Measurements from ENCODE around the gene CFAP46. TPM values are rescaled to one million over a fixed set of nuclear protein-coding genes. Genes with fewer than 3 reads are reported as not detected.

CFAP46 gene
- total and polyA plus RNA-seq, 2 donors, result 0.09 to 0.34 TPM

- no peaks in the 10 kb centered on the region for H3K4me1 ChIP-seq (ENCODE audit: control insufficient read depth in 2 of 2, insufficient read depth in 2 of 2, low read length in 2 of 2)
- H3K27me3 ChIP-seq (ENCODE audit: control insufficient read depth in 2 of 2, insufficient read depth in 1 of 2, low read length in 1 of 2), result peaks cover 0 to 4% of the 10 kb centered on the region in 2 donors
- no peak for DNase-seq (ENCODE audit: low read depth in 6 of 9, low spot score in 9 of 9)
- no peaks in the 10 kb centered on the region for H3K36me3 ChIP-seq (ENCODE audit: control insufficient read depth in 2 of 2, insufficient read depth in 2 of 2, low read length in 1 of 2)
- H3K9me3 ChIP-seq (ENCODE audit: control insufficient read depth in 2 of 2, insufficient read depth in 1 of 2, low read length in 1 of 2), result no peaks in the 10 kb centered on the region
- no peak overlapping the region for H3K4me3 ChIP-seq (ENCODE audit: low read length in 2 of 2)
- WGBS, result 85% methylated on average over 38 of the region's 38 CpGs
- H3K27ac ChIP-seq (ENCODE audit: low read depth in 1 of 2, low read length in 1 of 2), result no peak overlapping the region
Measured at GRCh38 chr10:132809232-132810140, 132.9 kb downstream of the CFAP46 start.

GRCh38 chr10:132808383-132809231 lies 133.8 kb downstream of the CFAP46 start:
- 63% methylated on average over 42 of the region's 42 CpGs for WGBS
- no peaks in the 10 kb centered on the region for H3K4me1 ChIP-seq (ENCODE audit: control insufficient read depth in 2 of 2, insufficient read depth in 2 of 2, low read length in 2 of 2)
- DNase-seq (ENCODE audit: low read depth in 6 of 9, low spot score in 9 of 9), result no peak
- H3K27me3 ChIP-seq (ENCODE audit: control insufficient read depth in 2 of 2, insufficient read depth in 1 of 2, low read length in 1 of 2), result peaks cover 0 to 4% of the 10 kb centered on the region in 2 donors
- H3K27ac ChIP-seq (ENCODE audit: low read depth in 1 of 2, low read length in 1 of 2), result no peak overlapping the region
- no peaks in the 10 kb centered on the region for H3K36me3 ChIP-seq (ENCODE audit: control insufficient read depth in 2 of 2, insufficient read depth in 2 of 2, low read length in 1 of 2)
- no peak overlapping the region for H3K4me3 ChIP-seq (ENCODE audit: low read length in 2 of 2)
- H3K9me3 ChIP-seq (ENCODE audit: control insufficient read depth in 2 of 2, insufficient read depth in 1 of 2, low read length in 1 of 2), result no peaks in the 10 kb centered on the region

GRCh38 chr10:132807621-132808049 lies 134.7 kb downstream of the CFAP46 start:
- Histone ChIP-seq H3K4me3 (ENCODE audit: low read length in 2 of 2) (no peak overlapping the region), H3K9me3 (ENCODE audit: control insufficient read depth in 2 of 2, insufficient read depth in 1 of 2, low read length in 1 of 2) (no peaks in the 10 kb centered on the region), H3K27me3 (ENCODE audit: control insufficient read depth in 2 of 2, insufficient read depth in 1 of 2, low read length in 1 of 2) (peaks cover 0 to 4% of the 10 kb centered on the region in 2 donors), H3K36me3 (ENCODE audit: control insufficient read depth in 2 of 2, insufficient read depth in 2 of 2, low read length in 1 of 2) (no peaks in the 10 kb centered on the region), H3K4me1 (ENCODE audit: control insufficient read depth in 2 of 2, insufficient read depth in 2 of 2, low read length in 2 of 2) (no peaks in the 10 kb centered on the region), H3K27ac (ENCODE audit: low read depth in 1 of 2, low read length in 1 of 2) (no peak overlapping the region)
- DNase-seq (ENCODE audit: low read depth in 6 of 9, low spot score in 9 of 9), result no peak
- 95% methylated on average over 27 of the region's 27 CpGs for WGBS

GRCh38 chr10:132806561-132807003 lies 135.8 kb downstream of the CFAP46 start:
- 87% methylated on average over 25 of the region's 25 CpGs for WGBS
- Histone ChIP-seq H3K36me3 (ENCODE audit: control insufficient read depth in 2 of 2, insufficient read depth in 2 of 2, low read length in 1 of 2) (no peaks in the 10 kb centered on the region), H3K9me3 (ENCODE audit: control insufficient read depth in 2 of 2, insufficient read depth in 1 of 2, low read length in 1 of 2) (peaks cover 0 to 4% of the 10 kb centered on the region in 2 donors), H3K4me3 (ENCODE audit: low read length in 2 of 2) (no peak overlapping the region), H3K4me1 (ENCODE audit: control insufficient read depth in 2 of 2, insufficient read depth in 2 of 2, low read length in 2 of 2) (no peaks in the 10 kb centered on the region), H3K27ac (ENCODE audit: low read depth in 1 of 2, low read length in 1 of 2) (no peak overlapping the region), H3K27me3 (ENCODE audit: control insufficient read depth in 2 of 2, insufficient read depth in 1 of 2, low read length in 1 of 2) (peaks cover 0 to 4% of the 10 kb centered on the region in 2 donors)
- no peak for DNase-seq (ENCODE audit: low read depth in 6 of 9, low spot score in 9 of 9)

- no peaks in the 10 kb centered on the region for H3K36me3 ChIP-seq (ENCODE audit: control insufficient read depth in 2 of 2, insufficient read depth in 2 of 2, low read length in 1 of 2)
- DNase-seq (ENCODE audit: low read depth in 6 of 9, low spot score in 9 of 9), result no peak
- H3K4me3 ChIP-seq (ENCODE audit: low read length in 2 of 2), result no peak overlapping the region
- H3K27ac ChIP-seq (ENCODE audit: low read depth in 1 of 2, low read length in 1 of 2), result no peak overlapping the region
- WGBS, result 94% methylated on average over 7 of the region's 7 CpGs
- peaks cover 0 to 4% of the 10 kb centered on the region in 2 donors for H3K27me3 ChIP-seq (ENCODE audit: control insufficient read depth in 2 of 2, insufficient read depth in 1 of 2, low read length in 1 of 2)
- H3K4me1 ChIP-seq (ENCODE audit: control insufficient read depth in 2 of 2, insufficient read depth in 2 of 2, low read length in 2 of 2), result no peaks in the 10 kb centered on the region
- H3K9me3 ChIP-seq (ENCODE audit: control insufficient read depth in 2 of 2, insufficient read depth in 1 of 2, low read length in 1 of 2), result peaks cover 0 to 4% of the 10 kb centered on the region in 2 donors
Measured at GRCh38 chr10:132806110-132806509, 136.3 kb downstream of the CFAP46 start.

GRCh38 chr10:132805599-132805998 lies 136.8 kb downstream of the CFAP46 start:
- no peak overlapping the region for H3K4me3 ChIP-seq (ENCODE audit: low read length in 2 of 2)
- H3K27ac ChIP-seq (ENCODE audit: low read depth in 1 of 2, low read length in 1 of 2), result no peak overlapping the region
- H3K4me1 ChIP-seq (ENCODE audit: control insufficient read depth in 2 of 2, insufficient read depth in 2 of 2, low read length in 2 of 2), result no peaks in the 10 kb centered on the region
- H3K27me3 ChIP-seq (ENCODE audit: control insufficient read depth in 2 of 2, insufficient read depth in 1 of 2, low read length in 1 of 2), result peaks cover 0 to 4% of the 10 kb centered on the region in 2 donors
- H3K9me3 ChIP-seq (ENCODE audit: control insufficient read depth in 2 of 2, insufficient read depth in 1 of 2, low read length in 1 of 2), result peaks cover 0 to 4% of the 10 kb centered on the region in 2 donors
- no peaks in the 10 kb centered on the region for H3K36me3 ChIP-seq (ENCODE audit: control insufficient read depth in 2 of 2, insufficient read depth in 2 of 2, low read length in 1 of 2)
- DNase-seq (ENCODE audit: low read depth in 6 of 9, low spot score in 9 of 9), result no peak
- 60% methylated on average over 21 of the region's 21 CpGs for WGBS

- no peak overlapping the region for H3K4me3 ChIP-seq (ENCODE audit: low read length in 2 of 2)
- WGBS, result 86% methylated on average over 23 of the region's 23 CpGs
- no peaks in the 10 kb centered on the region for H3K36me3 ChIP-seq (ENCODE audit: control insufficient read depth in 2 of 2, insufficient read depth in 2 of 2, low read length in 1 of 2)
- peaks cover 0 to 4% of the 10 kb centered on the region in 2 donors for H3K27me3 ChIP-seq (ENCODE audit: control insufficient read depth in 2 of 2, insufficient read depth in 1 of 2, low read length in 1 of 2)
- no peaks in the 10 kb centered on the region for H3K4me1 ChIP-seq (ENCODE audit: control insufficient read depth in 2 of 2, insufficient read depth in 2 of 2, low read length in 2 of 2)
- H3K27ac ChIP-seq (ENCODE audit: low read depth in 1 of 2, low read length in 1 of 2), result no peak overlapping the region
- peaks cover 0 to 4% of the 10 kb centered on the region in 2 donors for H3K9me3 ChIP-seq (ENCODE audit: control insufficient read depth in 2 of 2, insufficient read depth in 1 of 2, low read length in 1 of 2)
- DNase-seq (ENCODE audit: low read depth in 6 of 9, low spot score in 9 of 9), result no peak
Measured at GRCh38 chr10:132804785-132805426, 137.5 kb downstream of the CFAP46 start.

- Histone ChIP-seq H3K36me3 (ENCODE audit: control insufficient read depth in 2 of 2, insufficient read depth in 2 of 2, low read length in 1 of 2) (no peaks in the 10 kb centered on the region), H3K27me3 (ENCODE audit: control insufficient read depth in 2 of 2, insufficient read depth in 1 of 2, low read length in 1 of 2) (peaks cover 0 to 4% of the 10 kb centered on the region in 2 donors), H3K9me3 (ENCODE audit: control insufficient read depth in 2 of 2, insufficient read depth in 1 of 2, low read length in 1 of 2) (peaks cover 0 to 4% of the 10 kb centered on the region in 2 donors), H3K27ac (ENCODE audit: low read depth in 1 of 2, low read length in 1 of 2) (no peak overlapping the region), H3K4me3 (ENCODE audit: low read length in 2 of 2) (no peak overlapping the region), H3K4me1 (ENCODE audit: control insufficient read depth in 2 of 2, insufficient read depth in 2 of 2, low read length in 2 of 2) (no peaks in the 10 kb centered on the region)
- DNase-seq (ENCODE audit: low read depth in 6 of 9, low spot score in 9 of 9), result no peak
- WGBS, result 97% methylated on average over 11 of the region's 11 CpGs
Measured at GRCh38 chr10:132804287-132804686, 138.1 kb downstream of the CFAP46 start.
